ENCODE results near the gene HOXD12.

DNA sequence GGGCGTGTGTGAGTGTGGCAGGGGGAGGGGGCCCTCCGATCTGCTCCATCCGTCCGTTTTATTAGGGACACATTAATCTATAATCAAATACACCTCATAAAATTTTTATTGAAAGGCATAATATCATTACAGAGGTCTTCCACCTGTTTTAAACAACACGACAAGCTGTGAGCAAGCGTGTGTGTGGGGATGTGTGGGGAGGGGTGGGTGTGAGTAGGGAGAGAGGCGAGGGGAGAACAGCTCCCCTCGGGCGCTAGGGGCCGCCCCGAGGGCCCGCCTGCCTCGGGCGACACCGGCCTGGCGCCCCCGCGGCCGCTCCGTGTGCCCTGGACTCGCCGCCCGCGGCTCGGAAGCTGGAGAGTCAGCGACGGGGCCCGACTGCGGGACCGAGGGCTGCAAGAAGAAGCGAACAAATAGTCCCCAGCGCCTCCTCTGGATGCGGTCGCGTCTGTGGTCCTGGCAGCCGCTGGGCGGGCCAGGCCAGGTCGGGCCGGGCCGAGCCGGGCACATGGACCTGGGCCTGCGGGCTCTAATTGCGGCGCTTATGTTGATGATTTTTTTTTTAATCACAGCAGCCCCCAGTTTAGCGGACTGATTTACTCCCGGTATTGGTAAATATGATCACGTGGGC, 22.6 kb downstream of the HOXD12 start:
- TF ChIP-seq POLR2AphosphoS5 (IDR thresholded peaks at IDR 0.05), result no peak
- TF ChIP-seq POLR2A (IDR thresholded peaks at IDR 0.05; ENCODE audit: low read depth), result no peak
- TF ChIP-seq, protein P1, sequence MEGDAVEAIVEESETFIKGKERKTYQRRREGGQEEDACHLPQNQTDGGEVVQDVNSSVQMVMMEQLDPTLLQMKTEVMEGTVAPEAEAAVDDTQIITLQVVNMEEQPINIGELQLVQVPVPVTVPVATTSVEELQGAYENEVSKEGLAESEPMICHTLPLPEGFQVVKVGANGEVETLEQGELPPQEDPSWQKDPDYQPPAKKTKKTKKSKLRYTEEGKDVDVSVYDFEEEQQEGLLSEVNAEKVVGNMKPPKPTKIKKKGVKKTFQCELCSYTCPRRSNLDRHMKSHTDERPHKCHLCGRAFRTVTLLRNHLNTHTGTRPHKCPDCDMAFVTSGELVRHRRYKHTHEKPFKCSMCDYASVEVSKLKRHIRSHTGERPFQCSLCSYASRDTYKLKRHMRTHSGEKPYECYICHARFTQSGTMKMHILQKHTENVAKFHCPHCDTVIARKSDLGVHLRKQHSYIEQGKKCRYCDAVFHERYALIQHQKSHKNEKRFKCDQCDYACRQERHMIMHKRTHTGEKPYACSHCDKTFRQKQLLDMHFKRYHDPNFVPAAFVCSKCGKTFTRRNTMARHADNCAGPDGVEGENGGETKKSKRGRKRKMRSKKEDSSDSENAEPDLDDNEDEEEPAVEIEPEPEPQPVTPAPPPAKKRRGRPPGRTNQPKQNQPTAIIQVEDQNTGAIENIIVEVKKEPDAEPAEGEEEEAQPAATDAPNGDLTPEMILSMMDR (IDR thresholded peaks at IDR 0.05), result no peak

Data from esophagus muscularis mucosa (tissue), 3 donors.